Cardiac septum (tissue), 1 donor: ENCODE data around the gene MGMT. TPM values are rescaled to one million over a fixed set of nuclear protein-coding genes. Genes with fewer than 3 reads are reported as not detected.

Experiments
- DNase-seq: peaks from one replicate; pipeline ENCODE4 v3.0.0-alpha.2; 2020; ENCODE audit warnings: low spot score
- intact Hi-C: fragments of 100-400 bp; cut with DNase I; formaldehyde crosslinking; loops from one replicate; pipeline ENCODE4 v1.14.0; 2022
- total RNA-seq: library from RNA; stranded (reverse); fragmentation: NEBNext Ultra II Directional; extraction: Animal tissue kit (Norgen Biotek cat#: 25700); gene quantifications from one replicate; pipeline ENCODE4 v1.2.1, GENCODE V29; 2021
- donor health status: DM: no; HTN: no; CAD: no.

The MGMT gene
- total RNA-seq, 1 donor from 2014 or later, result 11.4 TPM

GRCh38 chr10:129657297-129658017 is 190.4 kb downstream of the MGMT start:
- no peak for DNase-seq
- intact Hi-C loops, result no loop called here

GRCh38 chr10:129658376-129659072 is 191.5 kb downstream of the MGMT start:
- intact Hi-C loops, result no loop called here
- DNase-seq, result no peak

GRCh38 chr10:129659508-129660268 is 192.6 kb downstream of the MGMT start:
- intact Hi-C loops, result no loop called here
- no peak for DNase-seq

GRCh38 chr10:129660569-129660968 is 193.5 kb downstream of the MGMT start:
- DNase-seq, result no peak
- intact Hi-C loops, result no loop called here

- intact Hi-C loops, result no loop called here
- no peak for DNase-seq
Observed at GRCh38 chr10:129662426-129662825, 195.4 kb downstream of the MGMT start.

- no peak for DNase-seq
- intact Hi-C loops, result no loop called here
Observed at GRCh38 chr10:129670124-129670523, 203.1 kb downstream of the MGMT start.

GRCh38 chr10:129673292-129673691 is 206.3 kb downstream of the MGMT start:
- DNase-seq, result no peak
- intact Hi-C loops, result no loop called here

- no peak for DNase-seq
- intact Hi-C loops, result no loop called here
Observed at GRCh38 chr10:129675027-129675769, 208.2 kb downstream of the MGMT start.

- intact Hi-C loops, result no loop called here
- DNase-seq, result no peak
Observed at GRCh38 chr10:129676014-129676413, 209.0 kb downstream of the MGMT start.

GRCh38 chr10:129677377-129677927 is 210.4 kb downstream of the MGMT start:
- intact Hi-C loops, result no loop called here
- DNase-seq, result no peak

- intact Hi-C loops, result no loop called here
- DNase-seq, result no peak
Observed at GRCh38 chr10:129678186-129678585, 211.1 kb downstream of the MGMT start.

- intact Hi-C loops, result no loop called here
- no peak for DNase-seq
Observed at GRCh38 chr10:129679207-129679606, 212.2 kb downstream of the MGMT start.

GRCh38 chr10:129680661-129681344 is 213.8 kb downstream of the MGMT start:
- no peak for DNase-seq
- intact Hi-C loops, result no loop called here

- intact Hi-C loops, result no loop called here
Observed at GRCh38 chr10:129681856-129682255, 214.8 kb downstream of the MGMT start.

GRCh38 chr10:129683519-129683918 is 216.5 kb downstream of the MGMT start:
- intact Hi-C loops, result no loop called here
- DNase-seq, result no peak

More at GRCh38 chr10:129681856-129682255, 214.8 kb downstream of the MGMT start:
- no peak for DNase-seq

GRCh38 chr10:129683920-129684319 is 216.9 kb downstream of the MGMT start:
- intact Hi-C loops, result no loop called here
- no peak for DNase-seq

GRCh38 chr10:129685271-129685670 is 218.2 kb downstream of the MGMT start:
- intact Hi-C loops, result no loop called here
- DNase-seq, result no peak

- intact Hi-C loops, result no loop called here
- no peak for DNase-seq
Observed at GRCh38 chr10:129689671-129690071, 222.6 kb downstream of the MGMT start.
